Epithelial cell of esophagus (primary cell): ENCODE measurements around the gene DNAJC6.

ENCODE experiments used
- DNase-seq: peaks from one replicate; pipeline ENCODE4 v3.0.0; 2010; ENCODE audit warnings: low read depth
- H3K4me3 ChIP-seq: 2 replicates; pipeline ENCODE4 v1.5.1; 2011; ENCODE audit warnings: mild to moderate bottlenecking, low read length, control low read depth
- CTCF ChIP-seq: IDR thresholded peaks from 2 replicates; pipeline ENCODE4 v1.5.1; 2011; ENCODE audit warnings: low read depth, mild to moderate bottlenecking, low read length, control low read depth, inconsistent platforms; ENCODE audit not compliant: insufficient read depth; ENCODE audit errors: missing control alignments

DNAJC6 gene

GRCh38 chr1:65292861-65293593, 16.3 kb upstream of the DNAJC6 start:
- H3K4me3 ChIP-seq, result no peak overlapping the region
- no peak for TF ChIP-seq CTCF
- peak; percentile 57 for DNase-seq

DNA sequence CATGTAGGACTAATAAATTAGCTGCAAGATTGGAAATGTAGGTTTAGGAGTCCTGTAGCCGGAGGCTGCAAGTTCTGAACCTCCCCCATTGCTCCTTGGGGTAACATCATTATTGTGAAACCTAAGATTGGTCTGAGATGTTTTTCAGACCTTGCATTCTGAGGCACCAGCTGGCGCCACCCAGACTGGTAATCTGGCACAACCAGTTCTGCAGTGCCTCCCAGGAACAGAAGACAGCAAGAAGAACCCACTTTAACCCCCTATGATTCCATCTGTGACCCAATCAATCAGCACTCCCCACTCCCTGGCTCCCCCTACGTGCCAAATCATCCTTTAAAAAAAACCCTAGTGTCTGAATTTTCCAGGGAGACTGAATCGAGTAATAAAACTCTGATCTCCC, 11.6 kb upstream of the DNAJC6 start:
- peak; percentile 61 for DNase-seq
- no peak for TF ChIP-seq CTCF
- no peak overlapping the region for H3K4me3 ChIP-seq

GRCh38 chr1:65299328-65299727, 10.0 kb upstream of the DNAJC6 start:
- no peak for DNase-seq
- no peak overlapping the region for H3K4me3 ChIP-seq
- TF ChIP-seq CTCF, result no peak

GRCh38 chr1:65308781-65309303, 501 bp upstream of the DNAJC6 start:
- DNase-seq, result no peak
- H3K4me3 ChIP-seq, result peak overlapping the region; percentile 26
- no peak for TF ChIP-seq CTCF

GRCh38 chr1:65310078-65310587, 790 bp downstream of the DNAJC6 start:
- no peak for DNase-seq
- H3K4me3 ChIP-seq, result no peak overlapping the region
- TF ChIP-seq CTCF, result no peak

- H3K4me3 ChIP-seq, result no peak overlapping the region
- no peak for DNase-seq
- TF ChIP-seq CTCF, result no peak
These were observed 2.4 kb downstream of the DNAJC6 start for GRCh38 chr1:65311760-65312159.

DNA sequence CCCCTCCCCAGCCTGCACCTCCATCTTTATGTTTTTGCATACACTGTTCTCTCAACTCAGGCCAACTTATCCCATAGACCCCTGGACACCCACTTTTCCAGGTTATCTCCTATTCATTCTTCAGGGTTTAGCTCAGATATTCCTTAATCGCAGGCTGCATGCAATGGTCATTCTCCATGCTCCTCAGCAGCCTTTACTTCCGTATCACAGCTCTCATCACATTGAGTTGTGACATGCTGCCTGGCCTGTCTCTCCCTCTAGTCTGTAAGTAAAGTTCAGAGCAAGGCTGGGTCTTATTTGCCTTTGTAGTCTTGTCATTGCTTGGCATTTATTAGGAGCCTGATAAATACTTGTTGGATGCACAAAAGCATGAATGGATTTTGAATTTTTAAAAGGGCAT, 6.9 kb downstream of the DNAJC6 start:
- no peak overlapping the region for H3K4me3 ChIP-seq
- no peak for DNase-seq
- no peak for TF ChIP-seq CTCF
